ENCODE data around the gene USP32.
"Not testable (repeated sequence)": the region's sequence is repeated elsewhere in the genome, so short reads cannot be mapped to it uniquely, and the experiment has no call there.

Gene USP32

DNA sequence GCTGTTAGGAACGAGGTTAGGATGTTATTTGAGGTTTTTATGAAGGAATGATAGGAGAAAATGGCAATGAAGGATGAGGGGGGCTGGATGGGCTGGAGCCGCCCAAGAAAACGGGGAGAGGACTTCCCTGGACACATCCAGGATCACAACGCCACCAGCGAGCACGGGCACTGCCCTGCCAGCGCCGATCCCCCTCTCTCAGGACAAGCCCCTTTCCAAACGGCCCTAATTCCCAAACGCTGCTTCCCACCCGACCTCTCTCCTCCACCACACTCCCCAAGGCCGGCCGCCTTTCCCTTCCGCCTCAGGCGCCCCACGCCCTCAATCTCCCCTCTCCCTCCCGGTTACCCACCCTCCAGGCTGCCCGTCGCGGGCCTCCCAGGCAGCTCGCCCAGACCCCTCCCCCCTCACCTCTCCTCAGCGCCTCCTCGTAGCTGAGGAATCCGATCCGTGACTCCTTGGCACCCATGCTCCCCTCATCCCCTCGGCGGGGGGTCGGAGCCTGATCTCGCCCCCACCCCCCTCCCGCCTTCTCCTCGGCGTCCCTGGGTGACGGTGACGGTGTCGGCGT lies 377 bp downstream of the USP32 start:
- peak overlapping the region; percentile 96 for H3K4me3 ChIP-seq (replicated peaks; ENCODE audit: low read depth, low read length)
- no peak for DNase-seq (ENCODE audit: extremely low read depth, low read depth)
- no peak for TF ChIP-seq CTCF (IDR thresholded peaks at IDR 0.05; ENCODE audit: low read depth, low read length, missing control alignments)

- no peak for DNase-seq (ENCODE audit: extremely low read depth, low read depth)
- peak overlapping the region; percentile 96 for H3K4me3 ChIP-seq (replicated peaks; ENCODE audit: low read depth, low read length)
- no peak for TF ChIP-seq CTCF (IDR thresholded peaks at IDR 0.05; ENCODE audit: low read depth, low read length, missing control alignments)
These were observed 935 bp downstream of the USP32 start for GRCh38 chr17:60390925-60391470.

GRCh38 chr17:60390186-60390585 lies 1.7 kb downstream of the USP32 start:
- H3K4me3 ChIP-seq (replicated peaks; ENCODE audit: low read depth, low read length): peak overlapping the region; percentile 96
- no peak for TF ChIP-seq CTCF (IDR thresholded peaks at IDR 0.05; ENCODE audit: low read depth, low read length, missing control alignments)
- DNase-seq (ENCODE audit: extremely low read depth, low read depth): no peak

DNA sequence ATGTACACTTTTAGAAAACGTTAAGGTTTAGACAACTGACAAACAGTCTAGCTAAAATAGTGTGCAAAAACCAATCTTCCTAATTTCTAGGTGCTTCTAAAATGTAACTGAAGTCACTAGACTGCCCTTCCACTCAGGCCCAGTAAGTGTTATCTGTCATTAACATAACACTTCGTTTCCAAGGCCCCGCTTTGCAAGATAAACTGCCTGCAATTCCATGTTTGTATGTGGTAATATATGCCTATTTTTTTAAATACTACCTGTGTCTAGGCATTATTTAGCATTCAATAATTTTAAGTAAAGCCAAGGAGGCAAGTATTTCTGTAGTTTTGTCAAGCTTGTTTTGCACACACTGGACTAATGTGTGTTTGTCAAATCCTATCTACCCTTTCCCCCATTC lies 3.2 kb downstream of the USP32 start:
- peak overlapping the region; percentile 16; the same call in 1 of the 2 replicates for H3K4me3 ChIP-seq (replicated peaks; ENCODE audit: low read depth, low read length)
- TF ChIP-seq CTCF (IDR thresholded peaks at IDR 0.05; ENCODE audit: low read depth, low read length, missing control alignments): no peak

DNA sequence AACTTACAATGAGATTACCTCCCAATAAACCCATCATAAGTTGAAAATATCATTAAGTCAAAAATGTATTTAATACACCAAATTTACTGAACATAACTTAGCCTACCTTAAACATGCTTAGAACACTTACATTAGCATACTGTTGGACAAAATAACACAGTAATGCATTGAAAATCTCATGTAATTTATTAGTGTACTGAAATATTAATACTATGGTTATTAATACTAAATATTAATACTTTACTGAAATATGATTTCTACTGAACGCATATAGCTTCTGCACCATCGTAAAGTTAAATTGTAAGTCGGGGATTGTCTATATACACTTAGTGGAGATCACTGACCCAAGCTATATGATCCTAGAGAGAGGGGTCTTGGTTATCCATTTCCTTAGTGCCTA lies 4.3 kb downstream of the USP32 start:
- no peak for DNase-seq (ENCODE audit: extremely low read depth, low read depth)
- TF ChIP-seq CTCF (IDR thresholded peaks at IDR 0.05; ENCODE audit: low read depth, low read length, missing control alignments): no peak
- H3K4me3 ChIP-seq (replicated peaks; ENCODE audit: low read depth, low read length): peak overlapping the region; percentile 16; the same call in 1 of the 2 replicates

More for the DNA sequence above, 3.2 kb downstream of the USP32 start:
- no peak for DNase-seq (ENCODE audit: extremely low read depth, low read depth)

- no peak overlapping the region for H3K4me3 ChIP-seq (replicated peaks; ENCODE audit: low read depth, low read length)
- DNase-seq (ENCODE audit: extremely low read depth, low read depth): no peak
- TF ChIP-seq CTCF (IDR thresholded peaks at IDR 0.05; ENCODE audit: low read depth, low read length, missing control alignments): no peak
These were observed 5.5 kb downstream of the USP32 start for GRCh38 chr17:60386147-60387058.

GRCh38 chr17:60384921-60385320 lies 7.0 kb downstream of the USP32 start:
- DNase-seq (ENCODE audit: extremely low read depth, low read depth); H3K4me3 ChIP-seq (replicated peaks; ENCODE audit: low read depth, low read length): not testable (repeated sequence)

All from HFF-Myc (cell line).